PC-3 (cell line): ENCODE measurements around the gene TIMM17A.

Experiments used
- EZH2 ChIP-seq: fragments of 300-600 bp; sonication (generic); IDR thresholded peaks from one replicate; pipeline ENCODE4 v1.6.1; 2017; ENCODE audit warnings: antibody characterized with exemption, mild to moderate bottlenecking, low read length; ENCODE audit not compliant: unreplicated experiment
- EZH2phosphoT487 ChIP-seq: fragments of 300-600 bp; sonication (generic); IDR thresholded peaks from 2 replicates; pipeline ENCODE4 v1.6.1; 2018; ENCODE audit warnings: mild to moderate bottlenecking, antibody characterized with exemption, low read length, borderline replicate concordance
- TF ChIP-seq, protein P1 (sequence below): fragments of 300-600 bp; sonication (generic); conservative IDR thresholded peaks from 2 replicates; pipeline ENCODE4 v1.5.1; 2017; ENCODE audit warnings: antibody characterized with exemption, low read depth, mild to moderate bottlenecking, low read length

DNA sequence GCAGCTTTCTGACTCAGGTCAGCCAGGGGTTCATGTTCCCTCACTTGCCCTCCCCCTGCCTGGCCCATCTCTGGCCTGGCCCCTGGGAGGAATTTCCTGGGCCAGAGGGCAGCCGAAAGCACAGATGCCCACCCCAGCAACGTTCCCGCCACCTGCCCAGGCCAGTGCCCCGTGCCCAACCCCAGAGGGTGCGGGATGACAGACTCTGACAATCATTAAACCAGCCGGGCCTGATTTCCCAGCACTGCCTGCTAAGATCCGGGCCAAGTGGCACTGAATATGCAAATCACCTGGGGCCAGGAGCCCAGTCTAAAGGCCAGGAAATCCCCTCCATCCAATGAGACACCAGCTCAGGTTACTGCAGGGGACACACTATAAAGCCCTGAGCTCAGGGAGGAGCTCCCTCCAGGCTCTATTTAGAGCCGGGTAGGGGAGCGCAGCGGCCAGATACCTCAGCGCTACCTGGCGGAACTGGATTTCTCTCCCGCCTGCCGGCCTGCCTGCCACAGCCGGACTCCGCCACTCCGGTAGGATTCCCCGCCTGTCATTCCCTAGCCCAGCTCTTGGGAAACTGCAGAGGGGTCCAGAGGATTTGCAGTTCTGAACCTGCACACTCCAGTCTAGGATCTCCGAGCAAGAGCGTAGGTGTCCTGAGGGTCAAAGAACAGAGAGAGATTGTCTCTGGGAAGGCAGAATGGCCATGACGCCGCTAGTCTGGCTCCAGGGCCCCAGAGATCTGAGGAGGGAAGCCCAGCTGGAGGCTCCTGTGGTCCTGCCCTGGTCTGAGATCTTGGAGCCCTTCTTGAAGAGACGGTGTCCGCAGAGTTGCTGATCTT, 55.1 kb downstream of the TIMM17A start, which contains the start of gene ELF3:
- TF ChIP-seq, protein P1, sequence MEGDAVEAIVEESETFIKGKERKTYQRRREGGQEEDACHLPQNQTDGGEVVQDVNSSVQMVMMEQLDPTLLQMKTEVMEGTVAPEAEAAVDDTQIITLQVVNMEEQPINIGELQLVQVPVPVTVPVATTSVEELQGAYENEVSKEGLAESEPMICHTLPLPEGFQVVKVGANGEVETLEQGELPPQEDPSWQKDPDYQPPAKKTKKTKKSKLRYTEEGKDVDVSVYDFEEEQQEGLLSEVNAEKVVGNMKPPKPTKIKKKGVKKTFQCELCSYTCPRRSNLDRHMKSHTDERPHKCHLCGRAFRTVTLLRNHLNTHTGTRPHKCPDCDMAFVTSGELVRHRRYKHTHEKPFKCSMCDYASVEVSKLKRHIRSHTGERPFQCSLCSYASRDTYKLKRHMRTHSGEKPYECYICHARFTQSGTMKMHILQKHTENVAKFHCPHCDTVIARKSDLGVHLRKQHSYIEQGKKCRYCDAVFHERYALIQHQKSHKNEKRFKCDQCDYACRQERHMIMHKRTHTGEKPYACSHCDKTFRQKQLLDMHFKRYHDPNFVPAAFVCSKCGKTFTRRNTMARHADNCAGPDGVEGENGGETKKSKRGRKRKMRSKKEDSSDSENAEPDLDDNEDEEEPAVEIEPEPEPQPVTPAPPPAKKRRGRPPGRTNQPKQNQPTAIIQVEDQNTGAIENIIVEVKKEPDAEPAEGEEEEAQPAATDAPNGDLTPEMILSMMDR = no peak
- TF ChIP-seq EZH2 = no peak
- no peak for TF ChIP-seq EZH2phosphoT487
